GM12874 (cell line): ENCODE results near the gene HAGHL.

Experiments used
- TF ChIP-seq, protein P1 (sequence below): IDR thresholded peaks from 2 replicates; pipeline ENCODE4 v1.5.1; 2011; ENCODE audit warnings: low read depth, mild to moderate bottlenecking, control low read depth, low read length, moderate library complexity; ENCODE audit not compliant: insufficient read depth

HAGHL gene

DNA sequence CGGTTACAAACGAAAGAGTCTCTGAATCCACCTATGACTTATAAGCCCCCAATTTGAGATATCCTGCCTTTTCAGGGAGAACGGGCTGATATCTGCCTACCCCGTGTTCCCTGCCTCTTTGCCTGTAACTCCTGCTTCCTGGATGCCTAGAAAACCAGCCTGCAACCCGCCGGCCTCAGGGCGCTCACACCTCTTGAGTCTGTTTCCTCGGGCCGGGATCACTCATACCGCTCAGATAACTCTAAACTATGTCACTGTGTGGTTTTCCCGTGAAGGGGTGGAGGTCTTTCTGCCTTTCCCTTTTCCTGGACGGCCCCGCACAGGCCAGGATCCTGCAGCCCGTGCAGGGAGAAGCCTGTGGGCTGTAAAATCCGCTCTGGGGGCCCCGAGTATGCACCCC, 50.9 kb downstream of the HAGHL start:
- TF ChIP-seq, protein P1, sequence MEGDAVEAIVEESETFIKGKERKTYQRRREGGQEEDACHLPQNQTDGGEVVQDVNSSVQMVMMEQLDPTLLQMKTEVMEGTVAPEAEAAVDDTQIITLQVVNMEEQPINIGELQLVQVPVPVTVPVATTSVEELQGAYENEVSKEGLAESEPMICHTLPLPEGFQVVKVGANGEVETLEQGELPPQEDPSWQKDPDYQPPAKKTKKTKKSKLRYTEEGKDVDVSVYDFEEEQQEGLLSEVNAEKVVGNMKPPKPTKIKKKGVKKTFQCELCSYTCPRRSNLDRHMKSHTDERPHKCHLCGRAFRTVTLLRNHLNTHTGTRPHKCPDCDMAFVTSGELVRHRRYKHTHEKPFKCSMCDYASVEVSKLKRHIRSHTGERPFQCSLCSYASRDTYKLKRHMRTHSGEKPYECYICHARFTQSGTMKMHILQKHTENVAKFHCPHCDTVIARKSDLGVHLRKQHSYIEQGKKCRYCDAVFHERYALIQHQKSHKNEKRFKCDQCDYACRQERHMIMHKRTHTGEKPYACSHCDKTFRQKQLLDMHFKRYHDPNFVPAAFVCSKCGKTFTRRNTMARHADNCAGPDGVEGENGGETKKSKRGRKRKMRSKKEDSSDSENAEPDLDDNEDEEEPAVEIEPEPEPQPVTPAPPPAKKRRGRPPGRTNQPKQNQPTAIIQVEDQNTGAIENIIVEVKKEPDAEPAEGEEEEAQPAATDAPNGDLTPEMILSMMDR = no peak

DNA sequence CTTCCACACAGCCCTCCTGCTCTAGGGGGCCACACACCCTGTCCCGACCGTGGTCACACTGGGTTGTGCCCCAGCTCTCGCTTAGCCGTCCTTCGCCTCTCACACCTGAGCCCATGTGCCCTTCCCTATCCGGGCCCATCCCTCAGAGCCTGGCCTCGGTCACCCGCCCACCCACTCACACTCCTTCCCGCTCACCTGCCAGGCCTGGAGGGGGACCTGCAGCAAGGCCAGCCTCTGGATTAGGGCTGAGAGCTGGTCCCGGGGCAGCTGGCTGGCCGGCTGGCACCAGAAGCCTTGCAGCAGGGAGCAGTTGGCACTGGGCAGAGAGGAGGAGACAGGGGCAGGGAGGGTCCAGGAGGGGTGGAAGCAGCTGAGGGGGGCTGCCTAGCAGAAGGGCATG, 51.5 kb downstream of the HAGHL start:
- TF ChIP-seq, protein P1 = no peak

DNA sequence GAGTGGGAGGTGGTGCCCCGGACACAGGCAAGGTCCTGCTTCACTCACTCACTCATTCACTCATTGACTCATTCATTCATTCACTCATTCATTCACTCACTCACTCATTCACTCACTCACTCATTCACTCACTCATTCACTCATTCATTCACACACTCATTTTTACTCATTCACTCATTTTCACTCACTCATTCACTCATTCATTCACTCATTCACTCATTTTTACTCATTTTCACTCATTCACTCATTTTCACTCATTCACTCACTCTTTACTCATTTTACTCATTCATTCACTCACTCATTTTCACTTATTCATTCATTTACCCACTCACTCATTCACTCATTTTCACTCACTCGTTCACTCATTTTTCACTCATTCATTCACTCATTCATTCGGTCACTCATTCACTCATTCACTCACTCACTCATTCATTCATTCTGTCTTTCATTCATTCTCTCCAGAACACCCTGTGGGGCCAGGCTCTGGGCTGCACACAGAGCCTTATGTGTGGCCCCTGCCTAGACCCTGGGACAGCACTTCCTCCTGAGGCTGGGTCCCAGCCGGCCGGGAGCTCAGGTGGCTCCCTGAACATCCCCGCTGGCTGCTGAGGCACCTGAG, 52.1 kb downstream of the HAGHL start:
- TF ChIP-seq, protein P1 = no peak
